Esophagus squamous epithelium (tissue), 5 donors: ENCODE results near the gene ADAMTS12. TPM values are rescaled to one million over a fixed set of nuclear protein-coding genes. Genes with fewer than 3 reads are reported as not detected.
A peak's percentile ranks its signal among the peaks of the same experiment; 100 is the strongest.

Experiments used
- DNase-seq: peaks from one replicate; lab custom pipeline; 2025; lab: John Stamatoyannopoulos, UW
- H3K27ac ChIP-seq, 4 donors: fragments of 200-600 bp; sonication (generic); one replicate each; pipeline ENCODE4 v1.5.1; 2016 to 2019; ENCODE audit warnings: mild to moderate bottlenecking in 1 of 4
- H3K27me3 ChIP-seq, 4 donors: fragments of 200-600 bp; sonication (generic); 1 replicate in 3 of 4; 2 replicates in 1 of 4; pipeline versions ENCODE4 v1.5.1 to v1.6.0; 2017 to 2021; ENCODE audit warnings: antibody characterized with exemption in 1 of 4
- H3K36me3 ChIP-seq, 3 donors: fragments of 200-600 bp; sonication (generic); one replicate each; pipeline ENCODE4 v1.5.1; 2016 to 2019
- H3K4me1 ChIP-seq, 3 donors: fragments of 200-600 bp; sonication (generic); one replicate each; pipeline ENCODE4 v1.5.1; 2017 to 2019
- H3K4me3 ChIP-seq, 4 donors: fragments of 200-600 bp; sonication (generic); 1 replicate in 3 of 4; 2 replicates in 1 of 4; pipeline ENCODE4 v1.5.1; 2016 to 2019; ENCODE audit warnings: mild to moderate bottlenecking in 2 of 4, moderate library complexity in 1 of 4
- H3K9me3 ChIP-seq, 3 donors: fragments of 200-600 bp; sonication (generic); one replicate each; pipeline ENCODE4 v1.5.1; 2016 to 2019
- CTCF ChIP-seq, 6 experiments: fragments of 450-650 bp in 4 of 6; fragments of 200-600 bp in 2 of 6; sonication (generic) in 2 of 6; IDR thresholded peaks; one replicate each; pipeline ENCODE4 v1.5.1; 2016 to 2019; ENCODE audit warnings: antibody characterized with exemption in 6 of 6, mild to moderate bottlenecking in 4 of 6, moderate library complexity in 4 of 6
- POLR2A ChIP-seq, 4 donors: fragments of 450-650 bp; IDR thresholded peaks; one replicate each; pipeline ENCODE4 v1.6.1; 2017; ENCODE audit warnings: antibody characterized with exemption in 4 of 4, mild to moderate bottlenecking in 4 of 4, moderate library complexity in 3 of 4
- WGBS, 2 donors: methylation state at CpG; one replicate each; pipeline ENCODE4 v1.1.5; 2018; 5-methylcytosine and 5-hydroxymethylcytosine counted together
- intact Hi-C: fragments of 100-400 bp; cut with DNase I; formaldehyde crosslinking; loops from one replicate; pipeline ENCODE4 v1.15.0; 2022
- total RNA-seq, 4 donors: library from RNA; depleted of rRNA; stranded (reverse); fragments of >200 nt; gene quantifications; one replicate each; pipeline ENCODE4 v1.1.0, GENCODE V29; 2016
- donor health status: DM: yes; HTN: yes; CAD: no.

The ADAMTS12 gene
- total RNA-seq, 4 donors from 2014 or later = 0.73 to 1.3 (median 0.76) TPM; not detected in 1

GRCh38 chr5:33891446-33891787 is 373 bp downstream of the ADAMTS12 start:
- DNase-seq = no peak
- Histone ChIP-seq H3K36me3 (no peaks in the 10 kb centered on the region), H3K4me1 (peaks cover 0 to 44% (median 6%) of the 10 kb centered on the region in 3 donors), H3K4me3 (peak overlapping the region; percentile 12 to 63 (median 42)), H3K27me3 (peaks cover 0 to 74% (median 0%) of the 10 kb centered on the region in 4 donors), H3K27ac (peak overlapping the region in 3 of 4 donors; percentile 31 to 64 (median 55)), H3K9me3 (no peaks in the 10 kb centered on the region)
- intact Hi-C loops = no loop called here
- 7 to 11% methylated on average over 3 to 5 of the region's 6 CpGs for WGBS, 2 donors
- no peak for TF ChIP-seq CTCF (IDR thresholded peaks at IDR 0.05)
- no peak for TF ChIP-seq POLR2A (IDR thresholded peaks at IDR 0.05)

GRCh38 chr5:33890131-33891032 is 1.4 kb downstream of the ADAMTS12 start:
- Histone ChIP-seq H3K27me3 (peaks cover 0 to 73% (median 0%) of the 10 kb centered on the region in 4 donors), H3K27ac (peak overlapping the region in 2 of 4 donors; percentile 55 to 64), H3K9me3 (no peaks in the 10 kb centered on the region), H3K4me1 (peaks cover 0 to 44% (median 6%) of the 10 kb centered on the region in 3 donors), H3K36me3 (no peaks in the 10 kb centered on the region), H3K4me3 (peak overlapping the region in 3 of 4 donors; percentile 39 to 63 (median 46))
- intact Hi-C loops = no loop called here
- WGBS, 2 donors = 50 to 52% methylated on average over 9 to 10 of the region's 12 CpGs
- DNase-seq = no peak
- TF ChIP-seq CTCF (IDR thresholded peaks at IDR 0.05) = no peak
- TF ChIP-seq POLR2A (IDR thresholded peaks at IDR 0.05) = no peak

GRCh38 chr5:33888587-33888986 is 3.2 kb downstream of the ADAMTS12 start:
- DNase-seq = no peak
- 38 to 40% methylated on average over 4 of the region's 4 CpGs for WGBS, 2 donors
- Histone ChIP-seq H3K27ac (no peak overlapping the region), H3K36me3 (no peaks in the 10 kb centered on the region), H3K27me3 (peaks cover 0 to 56% (median 0%) of the 10 kb centered on the region in 4 donors), H3K9me3 (no peaks in the 10 kb centered on the region), H3K4me3 (no peak overlapping the region), H3K4me1 (peaks cover 0 to 44% (median 6%) of the 10 kb centered on the region in 3 donors)
- TF ChIP-seq CTCF (IDR thresholded peaks at IDR 0.05) (no peak), POLR2A (IDR thresholded peaks at IDR 0.05) (no peak)
- intact Hi-C loops = no loop called here

GRCh38 chr5:33887268-33887667 is 4.5 kb downstream of the ADAMTS12 start:
- no peak overlapping the region for H3K4me3 ChIP-seq
- H3K36me3 ChIP-seq = no peaks in the 10 kb centered on the region
- H3K27me3 ChIP-seq = peaks cover 0 to 43% (median 0%) of the 10 kb centered on the region in 4 donors
- no peak for TF ChIP-seq CTCF (IDR thresholded peaks at IDR 0.05)
- TF ChIP-seq POLR2A (IDR thresholded peaks at IDR 0.05) = no peak
- intact Hi-C loops = no loop called here
- no peaks in the 10 kb centered on the region for H3K9me3 ChIP-seq
- peaks cover 0 to 39% (median 6%) of the 10 kb centered on the region in 3 donors for H3K4me1 ChIP-seq
- H3K27ac ChIP-seq = no peak overlapping the region
- no peak for DNase-seq
- WGBS, 2 donors = 71 to 88% methylated on average over 2 to 3 of the region's 3 CpGs

GRCh38 chr5:33886283-33886682 is 5.5 kb downstream of the ADAMTS12 start:
- Histone ChIP-seq H3K27me3 (peaks cover 0 to 33% (median 0%) of the 10 kb centered on the region in 4 donors), H3K36me3 (no peaks in the 10 kb centered on the region), H3K27ac (no peak overlapping the region), H3K4me1 (peaks cover 0 to 29% (median 0%) of the 10 kb centered on the region in 3 donors), H3K4me3 (no peak overlapping the region), H3K9me3 (no peaks in the 10 kb centered on the region)
- TF ChIP-seq POLR2A (IDR thresholded peaks at IDR 0.05) = no peak
- no peak for TF ChIP-seq CTCF (IDR thresholded peaks at IDR 0.05)
- intact Hi-C loops = no loop called here
- DNase-seq = no peak
- WGBS, 2 donors = 46 to 77% methylated on average over 4 of the region's 4 CpGs
